Heart left ventricle (tissue), 13 donors: ENCODE results near the gene USP2.

Experiments
- POLR2A ChIP-seq, 2 donors: fragments of 450-650 bp; IDR thresholded peaks; one replicate each; pipeline ENCODE4 v1.6.1; 2017; ENCODE audit warnings: antibody characterized with exemption in 2 of 2, mild to moderate bottlenecking in 2 of 2, moderate library complexity in 2 of 2
- TF ChIP-seq, protein P1 (sequence below), 12 donors: fragments of 200-600 bp; sonication (generic) in 4 of 12; IDR thresholded peaks; one replicate each; pipeline versions ENCODE4 v1.5.0 to v1.8.0; 2018 to 2022; ENCODE audit warnings: antibody characterized with exemption in 12 of 12, mild to moderate bottlenecking in 5 of 12
- donor health status: ischemic (EF 13 %, LVEDD 7.1; RV severe dilation, severe dysfunction).
- donor health status: DM: no; HTN: yes; CAD: no.
- donor health status: DM: no; HTN: no; CAD: no.
- donor health status: ischemic (EF 25% LVEDD 6.9; RV normal size, moderate dysfunction).
- donor health status: ischemic (EF 25% LVEDD 5.7; RV mildly dilated, moderate dysfunction).
- donor health status: ischemic (EF 35%, LVEDD 5.7; RV mildly dilated, moderate dysfunction).
- donor health status: nonischemic (EF 11% LVEDD 7.7; RV severe dilation, severe dysfunction).
- donor health status: DM: yes; HTN: yes; CAD: no.
- donor health status: PGD.
- donor health status: ischemic (EF 29% LVEDD 5.4; RV normal size, mild dysfunction).
- donor health status: nonischemic (EF 23%, LVEDD 6.1; RV moderate dilation, normal function).

DNA sequence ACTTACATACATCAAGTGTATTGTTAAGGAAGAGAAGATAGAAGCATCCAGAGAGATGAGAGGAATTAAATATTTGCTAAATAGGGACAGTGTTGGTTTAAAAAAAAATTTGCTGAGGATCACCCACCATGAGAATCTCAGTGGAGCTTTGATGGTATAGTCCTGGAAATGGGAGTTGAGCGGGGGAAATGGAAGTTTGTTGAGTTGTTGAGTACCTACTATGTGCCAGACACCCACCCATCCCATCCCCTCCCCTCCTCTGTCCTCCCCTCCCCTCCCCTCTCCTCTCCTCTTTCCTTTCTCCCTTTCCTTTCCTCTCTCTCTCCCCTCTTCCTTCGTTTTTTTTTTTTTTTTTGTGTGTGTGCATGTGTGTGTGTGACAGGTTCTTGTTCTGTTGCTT lies 30.3 kb downstream of the USP2 start:
- no peak for TF ChIP-seq POLR2A (IDR thresholded peaks at IDR 0.05)
- TF ChIP-seq, protein P1, sequence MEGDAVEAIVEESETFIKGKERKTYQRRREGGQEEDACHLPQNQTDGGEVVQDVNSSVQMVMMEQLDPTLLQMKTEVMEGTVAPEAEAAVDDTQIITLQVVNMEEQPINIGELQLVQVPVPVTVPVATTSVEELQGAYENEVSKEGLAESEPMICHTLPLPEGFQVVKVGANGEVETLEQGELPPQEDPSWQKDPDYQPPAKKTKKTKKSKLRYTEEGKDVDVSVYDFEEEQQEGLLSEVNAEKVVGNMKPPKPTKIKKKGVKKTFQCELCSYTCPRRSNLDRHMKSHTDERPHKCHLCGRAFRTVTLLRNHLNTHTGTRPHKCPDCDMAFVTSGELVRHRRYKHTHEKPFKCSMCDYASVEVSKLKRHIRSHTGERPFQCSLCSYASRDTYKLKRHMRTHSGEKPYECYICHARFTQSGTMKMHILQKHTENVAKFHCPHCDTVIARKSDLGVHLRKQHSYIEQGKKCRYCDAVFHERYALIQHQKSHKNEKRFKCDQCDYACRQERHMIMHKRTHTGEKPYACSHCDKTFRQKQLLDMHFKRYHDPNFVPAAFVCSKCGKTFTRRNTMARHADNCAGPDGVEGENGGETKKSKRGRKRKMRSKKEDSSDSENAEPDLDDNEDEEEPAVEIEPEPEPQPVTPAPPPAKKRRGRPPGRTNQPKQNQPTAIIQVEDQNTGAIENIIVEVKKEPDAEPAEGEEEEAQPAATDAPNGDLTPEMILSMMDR (IDR thresholded peaks at IDR 0.05): no peak
